SK-N-SH (cell line): ENCODE data around the gene TCF7L2.

Source experiments
- GABPA ChIP-seq: IDR thresholded peaks from 2 replicates; pipeline ENCODE4 v1.4.0; 2012; ENCODE audit warnings: low read depth, mild to moderate bottlenecking
- TF ChIP-seq, protein P1 (sequence below): fragments of 200-600 bp; sonication (generic); IDR thresholded peaks from 2 replicates; pipeline ENCODE4 v1.6.1; 2017; ENCODE audit warnings: antibody characterized with exemption, mild to moderate bottlenecking, moderate library complexity
- TF ChIP-seq, protein P2 (sequence below): fragments of 150-350 bp; IDR thresholded peaks from 2 replicates; pipeline ENCODE4 v1.6.1; 2017; ENCODE audit warnings: antibody characterized with exemption, low read length, low read depth, borderline replicate concordance

DNA sequence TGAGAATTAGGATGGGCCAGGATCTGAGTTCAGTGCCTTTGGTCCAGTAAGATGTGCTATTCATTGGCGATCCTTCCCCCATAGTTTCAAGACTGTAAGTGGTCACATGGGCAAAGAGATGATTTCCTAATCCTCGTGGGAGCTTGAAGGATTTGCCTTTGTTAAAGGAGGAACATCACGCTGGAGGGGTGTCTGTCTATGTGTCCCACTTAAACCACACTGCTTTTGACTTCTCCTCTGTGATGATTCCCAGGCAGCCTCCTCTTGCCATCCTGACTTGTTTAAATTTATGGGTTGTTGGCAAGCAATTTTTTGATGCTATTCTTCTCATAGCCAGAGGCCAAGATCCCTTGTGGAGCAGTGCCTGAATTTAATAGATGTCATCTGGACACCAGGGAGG lies 154.0 kb downstream of the TCF7L2 start:
- no peak for TF ChIP-seq GABPA
- TF ChIP-seq, protein P1, sequence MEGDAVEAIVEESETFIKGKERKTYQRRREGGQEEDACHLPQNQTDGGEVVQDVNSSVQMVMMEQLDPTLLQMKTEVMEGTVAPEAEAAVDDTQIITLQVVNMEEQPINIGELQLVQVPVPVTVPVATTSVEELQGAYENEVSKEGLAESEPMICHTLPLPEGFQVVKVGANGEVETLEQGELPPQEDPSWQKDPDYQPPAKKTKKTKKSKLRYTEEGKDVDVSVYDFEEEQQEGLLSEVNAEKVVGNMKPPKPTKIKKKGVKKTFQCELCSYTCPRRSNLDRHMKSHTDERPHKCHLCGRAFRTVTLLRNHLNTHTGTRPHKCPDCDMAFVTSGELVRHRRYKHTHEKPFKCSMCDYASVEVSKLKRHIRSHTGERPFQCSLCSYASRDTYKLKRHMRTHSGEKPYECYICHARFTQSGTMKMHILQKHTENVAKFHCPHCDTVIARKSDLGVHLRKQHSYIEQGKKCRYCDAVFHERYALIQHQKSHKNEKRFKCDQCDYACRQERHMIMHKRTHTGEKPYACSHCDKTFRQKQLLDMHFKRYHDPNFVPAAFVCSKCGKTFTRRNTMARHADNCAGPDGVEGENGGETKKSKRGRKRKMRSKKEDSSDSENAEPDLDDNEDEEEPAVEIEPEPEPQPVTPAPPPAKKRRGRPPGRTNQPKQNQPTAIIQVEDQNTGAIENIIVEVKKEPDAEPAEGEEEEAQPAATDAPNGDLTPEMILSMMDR, result no peak
- TF ChIP-seq, protein P2, sequence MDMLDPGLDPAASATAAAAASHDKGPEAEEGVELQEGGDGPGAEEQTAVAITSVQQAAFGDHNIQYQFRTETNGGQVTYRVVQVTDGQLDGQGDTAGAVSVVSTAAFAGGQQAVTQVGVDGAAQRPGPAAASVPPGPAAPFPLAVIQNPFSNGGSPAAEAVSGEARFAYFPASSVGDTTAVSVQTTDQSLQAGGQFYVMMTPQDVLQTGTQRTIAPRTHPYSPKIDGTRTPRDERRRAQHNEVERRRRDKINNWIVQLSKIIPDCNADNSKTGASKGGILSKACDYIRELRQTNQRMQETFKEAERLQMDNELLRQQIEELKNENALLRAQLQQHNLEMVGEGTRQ, result no peak
